Ascending aorta (tissue), 2 donors: ENCODE measurements around the gene RNF167. TPM values are rescaled to one million over a fixed set of nuclear protein-coding genes. Genes with fewer than 3 reads are reported as not detected.
"Not testable (repeated sequence)": the region's sequence is repeated elsewhere in the genome, so short reads cannot be mapped to it uniquely, and the experiment has no call there.

Experiments used
- DNase-seq, 2 donors: peaks; one replicate each; pipeline ENCODE4 v3.0.0-alpha.2; 2019; ENCODE audit warnings: low spot score in 2 of 2
- H3K27ac ChIP-seq, 2 donors: fragments of 200-600 bp; sonication (generic); one replicate each; pipeline ENCODE4 v1.5.1; 2016 to 2017; ENCODE audit warnings: mild to moderate bottlenecking in 1 of 2
- H3K27me3 ChIP-seq: fragments of 200-600 bp; sonication (generic); one replicate; pipeline ENCODE4 v1.5.1; 2017
- H3K36me3 ChIP-seq, 2 donors: fragments of 200-600 bp; sonication (generic); one replicate each; pipeline ENCODE4 v1.5.1; 2016
- H3K4me1 ChIP-seq, 2 donors: fragments of 200-600 bp; sonication (generic); one replicate each; pipeline ENCODE4 v1.5.1; 2016 to 2017; ENCODE audit warnings: mild to moderate bottlenecking in 1 of 2
- H3K4me3 ChIP-seq, 2 donors: fragments of 200-600 bp; sonication (generic); one replicate each; pipeline ENCODE4 v1.5.1; 2016 to 2017; ENCODE audit warnings: mild to moderate bottlenecking in 1 of 2
- H3K9me3 ChIP-seq, 2 donors: fragments of 200-600 bp; sonication (generic); one replicate each; pipeline ENCODE4 v1.5.1; 2016
- intact Hi-C: fragments of 100-400 bp; cut with DNase I; formaldehyde crosslinking; loops from one replicate; pipeline ENCODE4 v1.15.1; 2023
- total RNA-seq: library from RNA; depleted of rRNA; stranded (reverse); fragments of >200 nt; gene quantifications from one replicate; pipeline ENCODE4 v1.1.0, GENCODE V29; 2016
- TF ChIP-seq, protein P1 (sequence below), 3 experiments: fragments of 200-600 bp in 2 of 3; fragments of 450-650 bp in 1 of 3; sonication (generic) in 2 of 3; IDR thresholded peaks; one replicate each; pipeline ENCODE4 v1.5.1; 2016 to 2019; ENCODE audit warnings: antibody characterized with exemption in 3 of 3, mild to moderate bottlenecking in 1 of 3, moderate library complexity in 1 of 3

RNF167 gene
- total RNA-seq, 1 donor from 2014 or later = 164 TPM

DNA sequence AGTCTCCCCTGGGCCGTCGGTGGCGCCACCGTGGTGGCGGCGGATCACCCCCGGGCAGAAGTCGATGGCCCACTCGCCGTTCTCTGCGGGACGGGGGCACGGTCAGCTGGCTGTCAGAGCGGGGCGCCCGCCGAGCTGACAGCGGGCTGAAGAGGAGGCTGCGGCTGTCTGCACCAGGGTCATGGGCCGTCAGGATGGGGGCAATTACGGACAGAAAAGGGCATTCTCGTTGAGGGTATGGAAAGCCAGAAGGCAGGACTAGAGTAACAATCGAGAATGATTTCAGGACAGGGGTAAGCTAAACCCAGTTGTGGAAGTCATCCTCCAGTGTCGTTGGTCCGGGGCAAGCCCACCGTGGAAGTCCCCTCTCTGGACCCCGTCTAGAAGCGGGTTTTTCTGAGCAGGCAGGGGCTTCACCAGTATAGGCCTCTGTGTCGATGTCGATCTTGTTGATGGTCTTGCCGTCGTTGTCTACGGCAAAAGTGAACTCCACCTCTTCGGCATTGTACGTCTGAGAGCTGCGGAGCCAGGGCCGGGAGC is 38.9 kb upstream of the RNF167 start:
- Histone ChIP-seq H3K4me1 (peaks cover 3 to 5% of the 10 kb centered on the region in 2 donors), H3K27ac (no peak overlapping the region), H3K36me3 (peaks cover 11 to 12% of the 10 kb centered on the region in 2 donors), H3K9me3 (no peaks in the 10 kb centered on the region), H3K27me3 (peaks cover 7% of the 10 kb centered on the region), H3K4me3 (peak overlapping the region in 1 of 2 donors; percentile 65)
- no peak for DNase-seq
- intact Hi-C loops = loop anchor here (5.0 kb wide), 1 partner anchor 169 kb away; the partner anchor contains the start of gene MED11
- TF ChIP-seq, protein P1, sequence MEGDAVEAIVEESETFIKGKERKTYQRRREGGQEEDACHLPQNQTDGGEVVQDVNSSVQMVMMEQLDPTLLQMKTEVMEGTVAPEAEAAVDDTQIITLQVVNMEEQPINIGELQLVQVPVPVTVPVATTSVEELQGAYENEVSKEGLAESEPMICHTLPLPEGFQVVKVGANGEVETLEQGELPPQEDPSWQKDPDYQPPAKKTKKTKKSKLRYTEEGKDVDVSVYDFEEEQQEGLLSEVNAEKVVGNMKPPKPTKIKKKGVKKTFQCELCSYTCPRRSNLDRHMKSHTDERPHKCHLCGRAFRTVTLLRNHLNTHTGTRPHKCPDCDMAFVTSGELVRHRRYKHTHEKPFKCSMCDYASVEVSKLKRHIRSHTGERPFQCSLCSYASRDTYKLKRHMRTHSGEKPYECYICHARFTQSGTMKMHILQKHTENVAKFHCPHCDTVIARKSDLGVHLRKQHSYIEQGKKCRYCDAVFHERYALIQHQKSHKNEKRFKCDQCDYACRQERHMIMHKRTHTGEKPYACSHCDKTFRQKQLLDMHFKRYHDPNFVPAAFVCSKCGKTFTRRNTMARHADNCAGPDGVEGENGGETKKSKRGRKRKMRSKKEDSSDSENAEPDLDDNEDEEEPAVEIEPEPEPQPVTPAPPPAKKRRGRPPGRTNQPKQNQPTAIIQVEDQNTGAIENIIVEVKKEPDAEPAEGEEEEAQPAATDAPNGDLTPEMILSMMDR (IDR thresholded peaks at IDR 0.05) = no peak

DNA sequence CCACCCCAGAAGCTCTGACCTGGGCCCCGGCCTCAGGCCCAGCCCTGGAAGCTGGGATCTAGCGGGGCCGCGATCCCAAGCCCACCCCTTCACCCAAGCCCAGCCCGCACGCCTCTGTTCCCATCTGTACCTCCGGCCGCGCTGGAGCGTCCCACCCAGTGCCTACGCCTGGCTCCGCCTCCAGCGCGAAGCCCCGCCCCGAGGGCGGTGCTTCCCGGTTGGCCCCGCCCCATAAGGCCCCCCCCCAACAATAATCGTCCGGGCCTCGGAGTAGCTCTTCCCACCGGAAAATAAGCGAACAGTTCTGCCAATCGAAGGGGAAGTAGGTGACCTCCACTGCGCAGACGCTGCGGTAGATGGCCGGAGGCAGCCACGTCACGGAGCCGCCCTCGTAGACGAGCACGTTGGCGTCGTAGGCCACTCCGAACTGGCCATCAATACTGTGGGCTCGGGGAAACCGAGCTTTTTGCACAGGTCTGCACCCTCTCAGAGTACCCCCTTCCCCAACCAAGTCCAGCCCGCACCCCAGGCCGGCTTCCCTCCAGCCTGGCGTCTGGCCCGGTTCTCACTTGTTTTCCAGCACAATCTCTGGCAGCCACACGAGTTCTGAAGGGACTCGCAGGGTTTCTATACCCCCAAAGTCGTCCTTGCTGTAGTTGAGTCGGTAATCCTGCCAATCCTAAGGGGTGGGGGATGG is 38.3 kb upstream of the RNF167 start:
- intact Hi-C loops = loop anchor here (2.0 to 5.0 kb wide), 2 partner anchors 37 to 169 kb away; partner anchors contain the start of gene MED11
- peaks cover 3 to 5% of the 10 kb centered on the region in 2 donors for H3K4me1 ChIP-seq
- H3K9me3 ChIP-seq = no peaks in the 10 kb centered on the region
- H3K27ac ChIP-seq = peak overlapping the region in 1 of 2 donors; percentile 11
- peaks cover 7% of the 10 kb centered on the region for H3K27me3 ChIP-seq
- no peak for DNase-seq
- peaks cover 5 to 6% of the 10 kb centered on the region in 2 donors for H3K36me3 ChIP-seq
- H3K4me3 ChIP-seq = peak overlapping the region in 1 of 2 donors; percentile 31
- TF ChIP-seq, protein P1 (IDR thresholded peaks at IDR 0.05) = no peak

- Histone ChIP-seq H3K27me3 (peaks cover 7% of the 10 kb centered on the region), H3K27ac (no peak overlapping the region), H3K4me1 (peaks cover 3 to 5% of the 10 kb centered on the region in 2 donors), H3K36me3 (no peaks in the 10 kb centered on the region), H3K9me3 (no peaks in the 10 kb centered on the region), H3K4me3 (no peak overlapping the region)
- TF ChIP-seq, protein P1 (IDR thresholded peaks at IDR 0.05) = no peak
- no peak for DNase-seq
- intact Hi-C loops = loop anchor here (2.0 to 5.0 kb wide), 2 partner anchors 36 to 170 kb away; partner anchors contain the start of gene MED11
Measured at GRCh38 chr17:4902540-4902939, 37.5 kb upstream of the RNF167 start.

DNA sequence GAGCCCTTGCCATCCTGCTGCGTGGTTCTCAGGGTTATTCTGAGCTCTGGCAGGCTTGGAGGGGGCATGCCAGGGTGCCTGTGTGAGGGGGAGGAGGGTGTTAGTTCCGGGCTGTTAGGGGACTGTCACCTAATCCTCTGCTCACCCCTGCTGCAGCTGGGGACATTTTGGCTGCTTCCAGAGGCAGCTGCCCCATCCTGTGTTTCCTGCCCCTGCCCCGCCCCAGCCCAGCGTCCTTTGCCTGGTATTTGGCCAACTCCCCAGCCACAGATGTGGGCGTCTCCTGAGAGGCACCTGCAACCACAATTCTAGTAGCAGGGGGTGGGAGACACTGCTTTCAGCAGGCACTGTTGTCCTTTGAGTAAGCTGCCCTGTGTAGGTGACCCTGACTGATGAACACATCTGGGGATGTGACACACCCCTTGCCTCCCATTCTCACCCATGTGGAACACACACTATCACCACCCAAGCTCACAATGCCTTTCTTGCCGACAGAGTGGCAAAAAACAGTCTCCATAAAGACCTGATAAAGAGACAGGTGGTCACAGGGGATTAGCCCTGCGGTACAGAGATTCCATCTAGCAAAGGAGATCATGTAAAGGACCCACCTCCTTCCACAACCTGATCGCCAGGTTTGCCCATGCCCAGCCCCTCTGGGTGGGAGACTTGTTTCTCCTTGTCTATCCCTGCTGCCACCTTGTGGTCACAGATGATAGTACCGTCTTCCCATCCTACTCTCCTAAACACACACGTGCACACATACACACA is 36.8 kb upstream of the RNF167 start, which contains the start of gene CHRNE:
TSS of gene CHRNE (minus strand) at position 48 of the 768 bp plus-strand sequence. CDS start at position 13, 35 bp downstream.
- H3K9me3 ChIP-seq = no peaks in the 10 kb centered on the region
- H3K4me3 ChIP-seq = peak within 1 kb of the TSS in 1 of 2 donors; percentile 5
- H3K27ac ChIP-seq = peak within 1 kb of the TSS in 1 of 2 donors; percentile 11
- intact Hi-C loops = loop anchor here (2.0 to 5.0 kb wide), 2 partner anchors 36 to 171 kb away; partner anchors contain the start of gene MED11
- H3K27me3 ChIP-seq = peaks cover 7% of the 10 kb centered on the region
- H3K36me3 ChIP-seq = no peaks in the 10 kb centered on the region
- peaks cover 3 to 6% of the 10 kb centered on the region in 2 donors for H3K4me1 ChIP-seq
- DNase-seq = peak in 1 of 2 donors; percentile 90
- TF ChIP-seq, protein P1 (IDR thresholded peaks at IDR 0.05) = peak; percentile 59 to 75 (median 72)

DNA sequence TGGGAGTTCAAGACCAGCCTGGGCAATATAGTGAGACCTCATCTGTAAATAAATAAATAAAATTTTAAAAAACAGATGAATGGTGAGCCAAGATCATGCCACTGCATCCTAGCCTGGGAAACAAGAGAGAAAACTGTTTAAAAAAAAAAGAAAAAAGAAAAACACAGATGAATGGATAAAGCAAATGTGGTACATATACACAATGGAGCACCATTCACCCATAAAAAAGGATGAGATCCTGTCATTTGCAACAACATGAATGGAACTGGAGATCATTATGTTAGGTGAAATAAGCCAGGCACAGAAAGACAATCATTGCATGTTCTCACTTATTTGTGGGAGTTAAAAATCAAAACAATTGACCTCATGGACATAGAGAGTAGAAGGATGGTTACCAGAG is 33.4 kb upstream of the RNF167 start:
- not testable (repeated sequence) for H3K27ac ChIP-seq, DNase-seq, H3K4me3 ChIP-seq, H3K9me3 ChIP-seq, H3K36me3 ChIP-seq, H3K27me3 ChIP-seq, H3K4me1 ChIP-seq
- intact Hi-C loops = loop anchor here (5.0 kb wide), 1 partner anchor 81 kb away; the partner anchor contains the start of gene CAMTA2
